GM12872 (cell line): ENCODE results near the gene ATOH8.

Experiments used
- TF ChIP-seq, protein P1 (sequence below): IDR thresholded peaks from 3 replicates; pipeline ENCODE4 v1.5.1; 2011; ENCODE audit warnings: low read depth, mild to moderate bottlenecking, low read length, moderate library complexity; ENCODE audit not compliant: insufficient read depth

The ATOH8 gene

GRCh38 chr2:85787282-85787980, 33.6 kb downstream of the ATOH8 start:
- TF ChIP-seq, protein P1, sequence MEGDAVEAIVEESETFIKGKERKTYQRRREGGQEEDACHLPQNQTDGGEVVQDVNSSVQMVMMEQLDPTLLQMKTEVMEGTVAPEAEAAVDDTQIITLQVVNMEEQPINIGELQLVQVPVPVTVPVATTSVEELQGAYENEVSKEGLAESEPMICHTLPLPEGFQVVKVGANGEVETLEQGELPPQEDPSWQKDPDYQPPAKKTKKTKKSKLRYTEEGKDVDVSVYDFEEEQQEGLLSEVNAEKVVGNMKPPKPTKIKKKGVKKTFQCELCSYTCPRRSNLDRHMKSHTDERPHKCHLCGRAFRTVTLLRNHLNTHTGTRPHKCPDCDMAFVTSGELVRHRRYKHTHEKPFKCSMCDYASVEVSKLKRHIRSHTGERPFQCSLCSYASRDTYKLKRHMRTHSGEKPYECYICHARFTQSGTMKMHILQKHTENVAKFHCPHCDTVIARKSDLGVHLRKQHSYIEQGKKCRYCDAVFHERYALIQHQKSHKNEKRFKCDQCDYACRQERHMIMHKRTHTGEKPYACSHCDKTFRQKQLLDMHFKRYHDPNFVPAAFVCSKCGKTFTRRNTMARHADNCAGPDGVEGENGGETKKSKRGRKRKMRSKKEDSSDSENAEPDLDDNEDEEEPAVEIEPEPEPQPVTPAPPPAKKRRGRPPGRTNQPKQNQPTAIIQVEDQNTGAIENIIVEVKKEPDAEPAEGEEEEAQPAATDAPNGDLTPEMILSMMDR: no peak

DNA sequence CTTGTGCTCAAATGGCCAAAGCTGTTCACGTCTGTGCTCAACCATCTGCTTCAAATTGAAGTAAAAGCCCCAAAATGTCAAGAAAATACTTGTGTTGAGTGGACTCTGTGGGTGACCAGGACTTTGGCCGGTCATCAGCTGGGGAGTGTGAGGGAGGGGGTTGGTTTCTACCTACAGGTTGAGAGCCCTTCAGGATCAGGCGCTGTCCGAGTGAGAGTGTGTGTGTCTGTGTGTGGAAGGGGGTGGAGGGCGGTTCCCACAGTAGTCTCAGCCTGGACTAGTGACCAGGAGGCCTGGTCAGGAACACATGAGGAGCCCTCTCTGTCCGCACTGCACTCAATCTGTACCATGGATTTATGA, 34.2 kb downstream of the ATOH8 start:
- TF ChIP-seq, protein P1: no peak

DNA sequence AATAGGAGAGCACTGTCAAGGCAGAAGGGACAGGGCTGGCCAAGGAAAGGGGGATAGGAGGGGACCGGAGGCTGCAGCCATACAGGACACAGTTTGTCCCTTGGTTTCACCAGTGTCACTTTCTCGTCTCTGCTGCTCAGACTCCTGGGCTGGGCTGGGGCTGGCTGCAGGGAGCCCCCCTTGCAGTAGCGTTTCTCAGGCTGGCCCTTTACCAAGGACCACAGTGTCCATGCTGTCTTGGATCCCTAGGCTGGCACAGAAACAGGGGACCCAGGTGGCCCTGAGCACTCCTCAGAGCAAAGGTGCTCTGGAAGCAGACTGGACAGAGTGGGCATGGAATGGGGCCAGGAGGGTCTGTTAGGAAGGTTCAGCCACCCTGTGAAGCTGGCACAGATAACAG, 34.8 kb downstream of the ATOH8 start:
- TF ChIP-seq, protein P1: no peak

- TF ChIP-seq, protein P1: no peak
These were observed 35.5 kb downstream of the ATOH8 start for GRCh38 chr2:85789271-85789670.

- TF ChIP-seq, protein P1: no peak
These were observed 36.2 kb downstream of the ATOH8 start for GRCh38 chr2:85790032-85790431.

GRCh38 chr2:85790499-85791188, 36.9 kb downstream of the ATOH8 start:
- TF ChIP-seq, protein P1: no peak

DNA sequence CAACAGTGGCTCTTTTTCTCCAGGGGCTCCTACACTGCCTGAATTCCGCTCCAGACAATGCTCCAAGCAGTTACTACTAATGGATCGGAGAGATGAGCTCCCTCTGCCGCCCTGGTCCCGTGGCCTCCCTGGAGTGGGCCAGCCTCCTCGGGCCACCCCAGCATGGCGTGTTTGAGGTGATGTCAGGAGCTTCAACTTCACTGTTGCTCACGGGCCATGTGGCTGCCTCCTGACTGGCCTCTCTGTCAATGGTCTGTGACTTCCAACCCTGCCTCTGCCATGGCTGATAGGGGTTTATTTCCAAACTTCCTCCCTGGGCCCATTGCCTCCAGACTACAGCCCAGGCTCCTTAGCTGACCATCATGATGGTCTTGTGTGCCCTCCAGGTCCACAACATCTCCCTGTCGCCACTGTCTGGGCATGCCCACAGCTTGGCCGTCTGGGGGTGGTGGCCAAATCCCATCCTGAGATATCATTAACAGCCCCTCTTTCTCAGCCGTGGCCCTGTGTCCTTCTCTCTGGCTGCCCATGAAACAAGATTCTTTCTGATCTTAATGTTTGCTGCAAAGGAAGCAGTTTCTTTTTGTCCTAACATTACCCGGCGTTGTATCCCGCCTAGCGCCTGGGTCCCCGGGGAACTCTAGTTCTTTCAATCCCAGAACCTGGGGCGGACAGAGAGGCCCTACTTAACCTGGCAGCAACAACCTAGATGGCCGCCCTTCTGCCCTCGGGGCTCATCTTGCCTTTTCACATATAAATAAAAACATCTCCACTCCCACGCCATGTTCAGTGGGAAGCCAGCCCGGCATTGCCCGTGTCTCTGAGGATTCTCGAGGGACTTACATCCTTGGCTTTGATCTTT, 38.1 kb downstream of the ATOH8 start:
- TF ChIP-seq, protein P1: no peak
